CD4-positive, alpha-beta T cell treated with Interleukin-15 for 4 hours (primary cell): ENCODE results near the gene SKAP1.

Source experiments
- DNase-seq: peaks from one replicate; pipeline ENCODE4 v3.0.0-alpha.2; 2020; ENCODE audit warnings: low spot score

SKAP1 gene

DNA sequence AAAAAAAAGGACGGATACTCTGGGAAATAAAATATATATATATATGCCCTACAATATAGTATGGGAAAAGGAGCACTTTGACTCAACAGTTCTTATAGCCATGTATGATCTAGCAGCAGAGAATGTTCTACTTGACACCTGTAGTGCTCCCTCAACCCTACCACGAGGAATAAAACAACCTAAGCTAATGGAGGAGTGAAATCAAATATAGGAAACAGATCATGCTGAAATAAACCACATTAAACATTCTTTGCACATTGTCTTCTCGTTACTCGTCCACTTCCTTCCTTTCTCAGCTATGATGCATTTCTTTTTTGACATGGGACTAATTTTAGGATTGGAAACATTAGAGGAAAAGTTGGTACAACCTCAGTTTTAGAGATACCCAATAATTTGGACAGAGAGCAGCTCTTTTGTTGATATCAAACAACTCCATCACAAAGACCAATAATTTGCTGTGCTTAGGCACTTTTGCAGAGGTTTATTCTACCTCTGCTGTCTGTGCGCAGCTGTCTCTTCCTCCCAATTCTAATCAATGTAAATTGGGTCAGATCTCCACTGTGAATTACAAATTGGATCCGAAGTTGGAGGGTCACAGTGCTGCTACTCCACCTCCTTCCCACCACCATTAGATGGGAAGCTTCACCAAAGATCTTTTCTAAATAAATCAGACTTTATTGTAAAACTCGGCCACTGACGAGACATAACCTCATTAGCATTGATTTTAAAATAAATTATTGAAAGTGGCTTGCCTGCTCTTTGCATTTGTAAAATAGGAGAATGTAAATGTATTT lies 256.6 kb downstream of the SKAP1 start:
- DNase-seq, result no peak

DNA sequence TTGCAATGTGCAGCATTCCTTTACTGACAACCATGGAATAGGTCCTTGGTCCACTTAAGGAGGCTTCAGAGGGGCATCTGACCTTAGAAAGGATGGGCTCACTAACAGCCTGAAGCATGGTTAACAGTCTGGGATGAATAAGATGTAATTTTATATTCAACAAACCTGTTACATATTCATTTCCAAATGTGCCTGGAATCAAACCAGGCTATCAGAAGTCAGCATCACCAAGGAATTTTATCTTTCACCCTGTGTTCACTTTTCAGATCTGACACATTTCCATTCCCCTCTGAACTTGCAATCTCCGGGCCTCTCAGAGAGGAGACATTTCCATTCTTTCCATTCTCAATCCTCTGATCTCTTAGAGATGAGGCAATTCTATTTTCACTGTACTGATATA lies 260.1 kb downstream of the SKAP1 start:
- DNase-seq, result no peak

DNA sequence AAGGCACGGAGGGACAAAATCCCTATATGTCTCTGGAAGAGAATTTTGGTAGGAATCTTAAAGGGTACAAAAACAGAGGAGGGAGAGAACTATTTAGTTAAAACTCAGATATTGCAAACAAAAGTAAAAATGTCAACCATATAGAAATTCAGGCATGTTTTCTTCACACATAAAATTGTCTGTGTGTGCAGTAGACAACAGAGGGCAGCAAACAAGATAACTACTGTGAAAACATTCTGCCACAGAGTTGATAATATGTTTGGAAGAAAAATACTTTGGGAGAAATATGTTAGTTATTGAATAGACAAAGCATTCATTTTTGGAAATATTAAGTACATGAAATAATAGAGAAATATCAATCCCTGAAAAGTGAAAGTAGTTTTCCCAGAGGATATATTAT lies 266.2 kb downstream of the SKAP1 start:
- DNase-seq, result no peak

DNA sequence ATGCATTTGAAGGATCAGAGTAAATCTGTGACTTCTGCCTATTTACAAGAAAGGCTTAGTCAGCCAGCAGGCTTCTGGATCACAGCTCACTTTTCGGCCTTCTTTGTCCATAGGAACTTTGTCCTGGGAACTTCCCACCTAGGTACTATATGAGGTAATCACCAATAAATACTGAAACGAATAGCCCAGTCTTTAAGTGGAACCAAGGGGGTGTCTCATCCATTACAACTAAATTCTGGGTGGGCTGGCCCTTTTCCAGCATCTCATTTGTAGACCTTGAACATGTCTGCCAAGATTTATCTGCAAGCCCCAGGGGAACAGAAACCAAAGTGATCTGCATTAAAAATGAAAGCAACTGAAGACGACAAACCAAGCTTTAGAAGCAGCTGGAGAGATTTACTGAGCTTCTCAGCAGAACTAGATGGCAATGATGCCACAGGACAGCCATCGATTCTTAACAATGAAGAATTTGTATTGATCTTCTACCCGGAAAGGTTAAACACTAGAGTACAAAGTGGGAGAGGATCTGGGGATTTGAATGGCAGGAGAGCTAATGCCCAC lies 267.0 kb downstream of the SKAP1 start:
- no peak for DNase-seq

DNA sequence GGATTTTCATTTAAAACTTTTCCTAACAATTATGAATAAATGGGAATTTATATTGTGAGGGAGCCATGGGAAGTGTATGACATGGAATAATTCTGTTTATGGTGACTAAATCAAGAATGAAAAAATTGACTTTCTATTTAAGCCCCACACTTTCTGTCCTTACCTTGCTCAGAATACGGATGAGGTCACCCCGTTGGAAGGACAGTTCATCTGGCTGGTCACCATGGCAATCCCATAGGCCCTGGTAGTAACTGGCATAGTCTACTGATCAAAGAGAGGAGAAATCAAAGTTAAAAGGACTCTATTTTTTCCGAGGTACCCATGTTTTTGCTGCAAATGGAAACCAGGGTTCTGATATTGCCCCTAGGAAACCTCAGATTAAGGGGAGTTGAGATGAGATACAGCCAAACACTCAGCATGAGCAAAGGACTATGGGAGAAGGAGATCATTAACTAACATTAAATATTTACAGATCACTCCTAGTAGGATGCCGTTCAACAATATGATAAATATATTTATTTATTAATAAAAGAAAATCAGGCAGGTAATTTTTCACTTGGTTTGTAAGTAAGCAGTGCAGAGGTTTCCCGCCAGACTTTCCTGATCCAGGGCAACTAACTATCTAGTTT lies 267.6 kb downstream of the SKAP1 start:
- no peak for DNase-seq

DNA sequence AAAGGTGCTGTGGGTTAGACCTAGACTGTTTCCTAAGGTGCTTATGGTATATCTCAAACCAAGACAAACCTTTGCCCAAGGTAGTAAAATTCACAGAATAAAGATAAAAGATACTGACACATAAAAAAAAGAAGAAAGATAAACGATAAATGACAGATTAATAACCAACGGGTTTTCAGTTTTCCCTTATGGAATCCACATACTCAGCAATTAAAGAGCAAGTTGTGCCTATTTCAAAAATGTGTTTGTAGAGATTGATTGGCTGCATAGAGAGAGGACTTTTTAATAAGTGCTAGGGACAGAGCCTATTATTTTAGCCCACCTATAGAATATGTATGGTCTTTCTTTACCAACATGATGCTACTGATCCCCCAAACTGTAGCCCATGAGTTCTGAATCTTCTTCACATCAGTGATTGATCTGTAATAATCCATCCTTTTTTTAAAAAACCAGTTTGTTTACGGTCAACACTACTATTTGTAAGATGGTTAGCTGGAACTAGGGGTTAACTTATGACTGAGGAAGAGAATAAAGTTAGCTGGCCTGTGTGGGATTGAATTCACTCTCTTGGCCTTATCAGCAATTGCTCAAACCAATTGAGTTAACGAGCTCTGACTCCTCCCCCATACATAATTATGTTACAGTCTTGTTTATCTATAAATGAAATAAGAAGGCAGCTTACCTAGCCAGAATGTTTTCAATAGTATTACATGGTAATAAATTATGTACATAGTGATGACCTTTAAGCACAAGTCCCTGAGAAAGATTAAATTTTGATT lies 268.7 kb downstream of the SKAP1 start:
- no peak for DNase-seq

DNA sequence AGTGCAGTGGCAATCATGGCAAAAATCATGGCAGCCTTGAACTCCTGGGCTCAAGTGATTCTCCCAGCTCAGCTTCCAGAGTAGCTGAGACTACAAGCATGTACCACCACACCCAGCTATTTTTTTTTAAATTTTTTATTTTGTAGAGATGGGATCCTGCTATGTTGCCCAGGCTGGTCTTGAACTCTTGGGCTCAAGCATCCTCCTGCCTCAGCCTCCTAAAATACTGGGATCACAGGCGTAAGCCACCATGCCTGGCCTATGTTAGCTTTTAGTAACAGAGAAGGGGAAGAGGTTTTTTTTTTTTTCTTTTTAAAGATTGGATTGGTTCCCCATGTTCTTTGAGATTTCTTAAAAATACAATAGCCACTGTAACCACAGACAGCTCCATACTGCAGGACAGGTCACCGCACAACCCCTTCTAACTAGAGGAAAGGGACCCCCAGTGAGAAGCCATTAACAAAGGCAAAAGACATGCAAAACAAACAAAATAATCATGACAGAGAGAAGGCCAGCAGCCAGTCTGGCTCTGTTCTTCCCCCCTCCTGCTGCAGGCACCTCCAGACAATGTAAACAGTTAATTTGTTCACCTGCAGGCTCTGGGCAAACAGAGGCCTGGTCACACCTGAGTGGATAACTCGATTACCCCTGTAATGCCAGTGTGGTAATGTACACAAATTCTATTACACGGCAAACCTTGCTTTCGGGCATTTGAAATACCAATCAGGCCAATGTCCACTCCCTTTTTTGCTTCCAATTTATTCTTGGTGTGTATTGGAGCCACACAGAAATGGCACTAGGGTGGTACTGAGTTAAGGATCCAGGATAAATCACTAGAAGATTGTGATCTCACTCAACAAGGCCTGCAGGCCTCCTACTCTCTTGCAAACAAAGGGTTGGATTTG lies 269.6 kb downstream of the SKAP1 start:
- no peak for DNase-seq

DNA sequence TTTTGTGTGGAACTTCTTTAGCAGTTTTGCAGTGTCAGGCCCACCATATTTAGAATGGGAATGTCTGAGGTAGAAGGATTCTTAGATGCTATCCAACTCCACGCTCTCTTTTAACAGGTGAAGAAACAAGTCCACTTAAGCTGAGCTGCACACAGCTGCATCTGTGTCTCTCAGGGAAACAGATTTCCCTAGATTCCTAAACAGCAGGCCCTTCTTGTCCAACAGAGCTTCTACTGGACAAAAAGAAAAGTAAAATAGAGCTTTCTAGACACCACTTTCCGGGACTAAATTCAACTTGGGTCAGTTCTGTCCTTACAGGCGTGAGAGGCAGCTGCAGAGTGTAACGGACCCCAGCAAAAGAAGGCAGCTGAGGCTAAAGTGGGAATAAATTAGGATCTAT lies 270.8 kb downstream of the SKAP1 start:
- DNase-seq, result no peak

DNA sequence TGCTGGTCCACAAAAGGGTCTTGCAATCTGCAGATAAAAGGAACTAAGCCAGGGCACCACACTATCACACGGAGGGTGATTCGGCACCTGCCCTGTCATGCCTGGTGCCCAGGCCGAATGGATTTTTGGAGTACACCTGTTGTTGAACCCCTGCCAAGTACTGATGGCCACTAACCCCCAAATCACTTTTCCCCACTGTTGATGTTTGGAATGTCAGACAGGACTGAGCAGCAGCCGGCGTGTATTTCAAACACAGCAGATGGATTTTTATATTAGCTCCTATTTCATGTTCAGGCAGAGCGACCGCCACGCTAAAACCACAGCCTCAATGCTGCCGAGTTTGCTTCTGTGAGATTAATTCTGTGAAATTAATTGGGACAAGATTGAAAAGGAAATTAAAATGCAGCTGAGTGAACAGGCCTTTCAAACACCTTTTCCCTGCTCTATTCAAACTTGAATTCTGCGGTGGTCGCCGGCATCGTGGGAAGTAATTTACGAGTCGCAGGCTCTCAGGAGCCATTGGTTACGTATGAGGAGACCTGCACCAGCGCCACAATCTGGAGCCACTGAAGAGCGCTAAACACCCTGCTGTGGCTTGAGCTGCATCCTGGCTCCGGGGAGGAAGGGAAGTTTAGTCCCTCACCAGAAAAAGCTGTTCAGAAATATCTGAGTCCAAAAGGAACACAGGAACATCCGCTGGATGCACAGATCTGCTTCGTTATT lies 274.0 kb downstream of the SKAP1 start:
- no peak for DNase-seq

DNA sequence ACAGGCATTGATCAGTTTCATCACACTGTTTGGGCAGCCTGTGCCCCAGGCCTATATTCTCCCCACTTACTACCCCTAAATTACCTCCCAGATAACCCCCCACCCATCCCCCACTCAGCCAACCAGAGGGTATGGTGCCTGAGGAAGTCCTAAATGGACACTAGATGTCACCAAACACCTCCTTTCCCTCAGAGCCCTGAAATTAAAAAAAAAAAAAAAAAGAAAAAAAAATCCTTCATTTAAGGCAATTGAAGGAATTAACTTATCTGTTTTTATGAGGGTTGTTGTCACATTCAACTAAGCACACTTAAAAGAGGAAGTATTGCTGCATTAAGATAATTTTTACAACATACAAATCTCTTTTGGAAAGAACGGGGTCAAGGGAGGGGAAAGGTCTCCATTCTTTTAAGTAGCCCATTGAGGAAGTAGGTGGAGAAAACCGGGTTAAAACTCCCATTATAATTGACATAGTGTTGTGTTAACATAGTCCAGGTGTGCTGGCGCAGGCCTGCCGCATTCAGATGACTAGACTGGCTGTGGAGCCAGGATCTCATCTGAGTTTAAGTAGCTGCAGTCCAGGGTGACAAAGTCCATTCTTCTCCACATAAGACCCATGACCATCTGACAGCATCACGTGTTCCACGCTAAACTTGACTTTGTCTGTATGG lies 276.2 kb downstream of the SKAP1 start:
- DNase-seq, result no peak

DNA sequence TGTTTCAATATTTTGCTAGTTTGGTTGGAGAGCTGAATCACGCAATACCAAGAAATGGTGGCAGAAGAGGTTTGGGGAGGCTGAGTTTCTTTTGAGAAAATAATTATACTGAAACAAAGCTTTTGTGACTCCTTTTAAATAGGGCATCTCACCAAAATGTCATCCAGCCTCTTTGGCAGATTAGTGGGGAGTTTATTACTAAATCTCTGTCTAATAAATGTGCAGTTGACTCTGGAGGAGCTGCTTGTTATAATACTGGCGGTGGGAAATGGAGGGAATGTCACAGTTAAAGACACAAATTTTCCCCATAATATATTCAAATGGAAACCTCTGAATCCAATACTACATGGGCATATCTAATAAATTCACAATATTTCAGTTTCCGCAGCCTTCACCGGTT lies 277.7 kb downstream of the SKAP1 start:
- no peak for DNase-seq

DNA sequence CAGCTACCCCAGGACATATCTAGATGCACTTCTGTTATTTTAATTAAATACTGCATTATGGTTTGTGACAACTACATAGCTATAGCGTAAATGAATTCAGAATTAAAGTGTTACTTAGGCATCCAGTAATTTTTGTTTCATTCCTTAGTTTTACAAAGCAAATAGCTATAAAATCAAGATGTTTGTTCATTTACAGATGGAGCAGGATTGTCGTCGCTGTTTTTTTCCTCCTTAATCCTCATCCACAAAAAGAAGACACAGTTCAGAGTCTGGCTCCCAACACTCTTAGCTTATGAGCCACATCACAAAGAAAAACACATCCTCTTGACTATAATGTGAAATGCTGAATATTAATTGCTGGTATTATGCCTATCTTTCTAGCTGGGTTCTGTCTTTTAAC lies 278.8 kb downstream of the SKAP1 start:
- DNase-seq, result no peak

DNA sequence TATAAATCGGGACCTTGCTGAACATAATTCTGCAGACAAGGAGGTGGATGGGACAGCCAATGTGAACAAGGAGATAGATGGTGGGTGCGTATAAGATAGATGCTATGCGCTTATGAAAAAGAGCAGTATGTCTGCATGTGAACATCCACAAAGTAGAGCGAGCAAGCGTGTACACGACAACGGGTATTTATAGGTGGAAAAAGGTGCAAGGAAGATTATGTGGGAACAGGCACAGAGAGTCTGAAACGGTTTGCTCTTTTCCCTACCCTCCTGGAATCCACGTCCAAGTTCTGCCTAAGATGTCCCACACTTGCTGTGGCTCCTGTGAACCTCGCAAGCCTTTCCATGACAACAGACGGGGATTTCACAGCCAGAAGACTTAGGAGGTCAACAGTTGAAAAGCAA lies 279.4 kb downstream of the SKAP1 start:
- DNase-seq, result no peak

DNA sequence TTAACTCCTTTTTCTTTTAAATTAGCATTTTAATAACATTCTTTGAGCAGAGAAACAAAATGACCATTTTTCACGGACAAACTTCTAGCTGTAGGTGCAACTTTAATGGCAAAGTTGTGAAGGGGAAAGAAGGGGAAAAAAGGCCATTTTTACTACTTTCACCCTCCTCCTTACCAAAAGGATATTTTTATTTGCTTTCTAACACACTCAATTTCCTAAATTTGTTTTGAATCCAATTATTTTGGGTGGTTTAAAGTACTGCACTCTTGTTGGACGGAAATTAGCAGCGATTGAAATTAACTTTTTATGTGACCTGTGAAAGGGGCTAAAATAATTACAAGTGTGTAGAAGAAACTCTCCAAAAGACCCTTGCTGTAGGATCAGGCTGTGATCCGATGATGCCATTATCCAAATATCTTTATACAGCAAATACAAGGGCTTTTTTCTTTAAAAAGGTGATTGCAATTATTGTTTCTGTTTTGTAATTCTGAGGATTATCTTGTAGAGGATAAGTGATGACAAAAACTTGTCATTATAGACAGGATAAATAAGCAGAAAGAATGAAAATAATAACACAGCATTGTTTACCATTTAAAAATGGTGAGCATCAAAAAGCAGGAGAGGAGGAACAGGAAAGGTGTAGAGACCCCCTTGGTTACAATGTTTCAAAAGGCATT lies 280.1 kb downstream of the SKAP1 start:
- DNase-seq, result no peak

DNA sequence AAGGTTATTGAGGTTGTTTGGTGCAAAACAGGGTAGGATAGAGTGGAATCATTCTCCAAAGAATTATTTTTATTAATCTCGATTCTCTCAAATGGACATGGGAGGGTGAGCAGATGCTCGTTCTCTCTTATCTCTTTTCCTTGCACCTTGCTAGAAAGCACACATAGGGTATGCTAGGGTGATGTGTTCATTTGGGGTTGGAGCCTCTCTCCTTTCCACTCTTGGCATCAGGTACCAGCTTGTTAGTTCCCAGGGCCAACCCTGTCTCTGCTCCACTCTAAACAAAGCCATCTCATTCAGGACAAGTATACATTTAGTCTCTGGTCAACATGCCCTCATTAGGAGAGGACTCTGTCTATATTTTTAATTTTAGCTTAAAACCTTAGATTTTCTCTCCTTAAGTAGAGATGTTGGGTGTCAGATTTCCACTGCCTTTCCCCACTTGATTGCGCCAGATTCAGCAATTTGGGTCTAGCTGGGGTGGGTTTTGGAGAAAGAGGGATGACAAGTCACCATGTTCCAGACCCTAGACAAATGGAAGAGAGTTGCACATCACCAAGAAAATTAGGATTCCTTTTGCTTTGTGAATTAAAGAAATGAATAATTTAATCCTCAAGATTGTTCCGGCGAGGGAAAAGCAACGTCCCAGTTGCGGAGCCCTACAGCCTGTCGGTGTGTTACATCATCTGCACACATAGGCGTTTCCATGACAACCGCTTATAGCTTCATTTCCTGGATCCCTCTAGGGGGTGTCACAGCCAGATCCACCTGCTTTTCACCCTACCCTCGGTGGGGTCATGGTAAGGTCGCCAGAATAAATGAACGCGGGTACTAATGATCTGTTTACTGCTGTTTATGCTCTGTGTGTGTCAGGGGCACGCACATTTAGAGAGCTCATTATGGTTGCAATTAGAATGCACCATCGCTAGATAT lies 280.9 kb downstream of the SKAP1 start:
- DNase-seq, result no peak

DNA sequence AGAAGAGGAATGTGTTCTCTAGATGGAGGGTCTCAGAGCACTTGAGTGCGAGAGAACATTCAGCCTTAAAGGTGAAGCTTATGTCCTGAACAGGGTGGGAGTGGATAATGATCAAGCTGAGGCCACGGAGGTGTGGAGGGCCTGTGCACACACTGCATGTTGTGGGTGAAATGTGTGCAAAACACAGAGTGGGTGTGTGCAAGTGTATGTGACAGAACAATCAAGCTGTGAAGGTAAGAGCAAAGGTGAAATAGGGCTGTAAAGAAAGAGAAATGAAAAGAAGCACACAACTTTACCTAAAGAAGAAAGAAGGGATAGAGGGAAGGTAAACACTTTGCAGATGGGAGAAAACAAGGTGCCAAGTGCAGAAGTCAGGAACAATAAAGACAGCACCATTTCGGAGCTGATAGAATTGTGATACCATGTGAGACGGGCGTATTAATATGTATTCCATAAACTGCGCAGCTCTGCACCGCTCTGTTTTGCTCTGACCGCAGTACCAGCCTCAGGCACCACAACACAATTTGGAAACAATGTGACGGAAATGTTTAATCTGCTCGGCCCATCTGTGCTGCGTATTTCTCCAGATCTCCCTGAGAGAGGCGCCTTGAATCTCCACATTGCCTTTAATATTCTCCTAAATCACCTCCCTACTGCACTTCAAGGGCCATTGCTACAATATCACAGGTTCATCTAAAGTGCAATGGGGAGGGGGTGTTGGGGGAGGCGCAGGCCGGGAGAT lies 281.8 kb downstream of the SKAP1 start:
- DNase-seq, result no peak

DNA sequence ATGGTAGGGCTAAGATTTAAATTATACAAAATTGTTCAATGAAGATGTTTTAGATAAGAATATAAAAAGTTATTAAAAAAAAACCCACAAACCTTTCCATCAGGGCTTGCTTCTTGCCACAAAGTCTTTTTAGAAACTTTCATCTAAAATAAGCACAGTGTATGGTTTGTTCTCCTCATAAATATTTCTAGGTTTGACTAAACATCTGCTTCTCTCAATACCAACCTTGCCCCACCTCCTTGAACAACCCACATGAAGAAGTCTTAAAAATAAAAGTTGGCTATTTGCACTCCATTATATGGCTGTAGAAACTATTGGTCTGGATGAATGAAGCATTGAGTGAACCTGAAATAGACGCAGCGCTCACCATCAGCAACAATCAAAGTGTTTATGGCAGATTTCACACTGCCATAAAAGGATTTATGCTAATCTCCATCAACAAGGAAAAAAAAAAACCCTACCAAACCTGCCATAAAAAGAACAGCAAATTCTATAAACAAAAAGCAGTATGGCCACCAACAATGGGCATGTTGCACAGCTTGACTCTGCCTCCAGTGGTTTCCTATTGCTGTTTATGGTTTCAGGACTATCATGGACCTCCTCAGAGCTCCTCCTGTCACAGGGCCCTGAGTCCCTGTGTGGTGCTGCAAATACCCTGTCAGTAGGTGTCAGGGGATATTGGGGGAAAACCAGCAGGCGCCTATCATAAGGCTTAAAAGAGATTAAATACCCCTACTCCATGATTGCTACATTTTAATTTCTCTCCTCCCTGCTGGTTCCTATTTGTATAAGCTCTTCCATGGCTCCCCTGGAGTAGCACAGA lies 284.8 kb downstream of the SKAP1 start:
- DNase-seq, result no peak
